Thoracic aorta (tissue), 2 donors: ENCODE data around the gene RMRP. TPM values are rescaled to one million over a fixed set of nuclear protein-coding genes. Genes with fewer than 3 reads are reported as not detected.

Source experiments
- ATAC-seq: fragments of 150-250 bp; one replicate; pipeline ENCODE4 v1.8.0; 2017; ENCODE audit warnings: low read depth; ENCODE audit not compliant: insufficient number of reproducible peaks, low FRiP score
- DNase-seq: peaks from one replicate; pipeline ENCODE4 v3.0.0-alpha.2; 2020; ENCODE audit warnings: low spot score
- H3K27ac ChIP-seq, 2 donors: fragments of 200-600 bp; sonication (generic); 1 replicate in 1 of 2; 2 replicates in 1 of 2; pipeline ENCODE4 v1.5.1; 2016; ENCODE audit warnings: mild to moderate bottlenecking in 2 of 2, moderate library complexity in 2 of 2
- H3K27me3 ChIP-seq: fragments of 200-600 bp; sonication (generic); replicated peaks from 2 replicates; pipeline ENCODE4 v1.6.0; 2016; ENCODE audit warnings: mild to moderate bottlenecking; ENCODE audit not compliant: insufficient read depth
- H3K36me3 ChIP-seq: fragments of 200-600 bp; sonication (generic); one replicate; pipeline ENCODE4 v1.5.1; 2016
- H3K4me1 ChIP-seq, 2 donors: fragments of 200-600 bp; sonication (generic); 1 replicate in 1 of 2; 2 replicates in 1 of 2; pipeline versions ENCODE4 v1.5.1 to v1.6.0; 2016; ENCODE audit warnings: low read depth in 2 of 2, mild to moderate bottlenecking in 1 of 2; ENCODE audit not compliant: control insufficient read depth in 1 of 2
- H3K4me3 ChIP-seq: fragments of 200-600 bp; sonication (generic); 2 replicates; pipeline ENCODE4 v1.5.1; 2016; ENCODE audit warnings: mild to moderate bottlenecking
- H3K9me3 ChIP-seq: fragments of 200-600 bp; sonication (generic); 2 replicates; pipeline ENCODE4 v1.5.1; 2016
- CTCF ChIP-seq: fragments of 200-600 bp; sonication (generic); IDR thresholded peaks from one replicate; pipeline ENCODE4 v1.5.1; 2019; ENCODE audit warnings: antibody characterized with exemption
- total RNA-seq, 2 donors: library from RNA; depleted of rRNA; stranded (reverse); fragments of >200 nt; gene quantifications; one replicate each; pipeline versions ENCODE4 v1.1.0 to v1.2.3, GENCODE V29; 2016

Gene RMRP
- total RNA-seq, 2 donors from 2014 or later = 1,550 to 5,543 TPM

GRCh38 chr9:35665471-35665818 lies 7.6 kb upstream of the RMRP start:
- DNase-seq (no peak), ATAC-seq (no peak)
- Histone ChIP-seq H3K9me3 (no peaks in the 10 kb centered on the region), H3K27me3 (no peaks in the 10 kb centered on the region), H3K4me1 (peaks cover 26 to 43% of the 10 kb centered on the region in 2 donors), H3K4me3 (peak overlapping the region; percentile 73), H3K36me3 (peaks cover 4% of the 10 kb centered on the region), H3K27ac (peak overlapping the region in 1 of 2 donors; percentile 99)
- TF ChIP-seq CTCF = no peak

- Histone ChIP-seq H3K9me3 (no peaks in the 10 kb centered on the region), H3K27me3 (no peaks in the 10 kb centered on the region), H3K4me3 (peak within 1 kb of the TSS; percentile 73), H3K36me3 (peaks cover 10% of the 10 kb centered on the region), H3K27ac (peak within 1 kb of the TSS; percentile 99), H3K4me1 (peaks cover 32 to 49% of the 10 kb centered on the region in 2 donors)
- ATAC-seq (peak; percentile 29), DNase-seq (no peak)
- no peak for TF ChIP-seq CTCF
These were observed 7.0 kb upstream of the RMRP start, which contains the start of gene ARHGEF39 for GRCh38 chr9:35664531-35665470. Gene ARHGEF39, minus strand, starts transcription at chr9:35665195. Its CDS starts 26 bp downstream, at chr9:35665169.

- ATAC-seq (no peak), DNase-seq (no peak)
- H3K36me3 ChIP-seq = peaks cover 10% of the 10 kb centered on the region
- H3K4me3 ChIP-seq = no peak overlapping the region
- no peaks in the 10 kb centered on the region for H3K27me3 ChIP-seq
- no peak for TF ChIP-seq CTCF
- H3K4me1 ChIP-seq = peaks cover 34 to 53% of the 10 kb centered on the region in 2 donors
- H3K9me3 ChIP-seq = no peaks in the 10 kb centered on the region
- H3K27ac ChIP-seq = peak overlapping the region; percentile 99
These were observed 4.6 kb upstream of the RMRP start for GRCh38 chr9:35662437-35662836.

- Histone ChIP-seq H3K4me3 (no peak overlapping the region), H3K27me3 (no peaks in the 10 kb centered on the region), H3K9me3 (no peaks in the 10 kb centered on the region), H3K4me1 (peaks cover 34 to 58% of the 10 kb centered on the region in 2 donors), H3K36me3 (peaks cover 10% of the 10 kb centered on the region), H3K27ac (peak overlapping the region; percentile 99)
- ATAC-seq = no peak
- TF ChIP-seq CTCF = no peak
- no peak for DNase-seq
These were observed 4.0 kb upstream of the RMRP start for GRCh38 chr9:35661756-35662350.

GRCh38 chr9:35660966-35661415 lies 3.2 kb upstream of the RMRP start:
- H3K27me3 ChIP-seq = no peaks in the 10 kb centered on the region
- DNase-seq (no peak), ATAC-seq (no peak)
- peak overlapping the region; percentile 99 for H3K27ac ChIP-seq
- peaks cover 34 to 64% of the 10 kb centered on the region in 2 donors for H3K4me1 ChIP-seq
- no peaks in the 10 kb centered on the region for H3K9me3 ChIP-seq
- H3K36me3 ChIP-seq = peaks cover 10% of the 10 kb centered on the region
- TF ChIP-seq CTCF = peak; percentile 42
- peak overlapping the region; percentile 98 for H3K4me3 ChIP-seq
